Uterus (tissue), 4 donors: Measurements from ENCODE around the gene TSEN54. TPM values are rescaled to one million over a fixed set of nuclear protein-coding genes. Genes with fewer than 3 reads are reported as not detected.
A peak's percentile ranks its signal among the peaks of the same experiment; 100 is the strongest.

Experiments used
- DNase-seq, 2 donors: peaks; one replicate each; pipeline ENCODE4 v3.0.0-alpha.2; 2019 to 2020
- H3K27ac ChIP-seq, 2 donors: fragments of 200-600 bp; sonication (generic); 1 replicate in 1 of 2; 2 replicates in 1 of 2; pipeline ENCODE4 v1.5.1; 2016 to 2018
- H3K27me3 ChIP-seq, 2 donors: fragments of 200-600 bp; sonication (generic); one replicate each; pipeline ENCODE4 v1.5.1; 2018 to 2019; ENCODE audit warnings: control low read depth in 1 of 2
- H3K36me3 ChIP-seq, 2 donors: fragments of 200-600 bp; sonication (generic); one replicate each; pipeline ENCODE4 v1.5.1; 2019; ENCODE audit warnings: control low read depth in 1 of 2
- H3K4me1 ChIP-seq, 2 donors: fragments of 200-600 bp; sonication (generic); one replicate each; pipeline ENCODE4 v1.5.1; 2018 to 2019; ENCODE audit warnings: control low read depth in 1 of 2
- H3K4me3 ChIP-seq, 2 donors: fragments of 200-600 bp; sonication (generic); 1 replicate in 1 of 2; 2 replicates in 1 of 2; pipeline ENCODE4 v1.5.1; 2018 to 2019; ENCODE audit warnings: mild to moderate bottlenecking in 1 of 2
- H3K9me3 ChIP-seq, 2 donors: fragments of 200-600 bp; sonication (generic); one replicate each; pipeline ENCODE4 v1.5.1; 2019; ENCODE audit warnings: control low read depth in 1 of 2
- POLR2A ChIP-seq, 2 donors: fragments of 450-650 bp; IDR thresholded peaks; one replicate each; pipeline ENCODE4 v1.6.1; 2016; ENCODE audit warnings: antibody characterized with exemption in 2 of 2, mild to moderate bottlenecking in 1 of 2, moderate library complexity in 1 of 2
- intact Hi-C: fragments of 100-400 bp; cut with DNase I; formaldehyde crosslinking; loops from one replicate; pipeline ENCODE4 v1.15.1; 2023; ENCODE audit warnings: low total_unique reads
- total RNA-seq, 4 donors: library from RNA; depleted of rRNA in 3 of 4; stranded (reverse); fragments of >200 nt in 3 of 4; gene quantifications; one replicate each; pipeline versions ENCODE4 v1.1.0 to v1.2.4, GENCODE V29; 2014 to 2023
- TF ChIP-seq, protein P1 (sequence below), 4 experiments: fragments of 200-600 bp in 2 of 4; fragments of 450-650 bp in 2 of 4; sonication (generic) in 2 of 4; IDR thresholded peaks; one replicate each; pipeline ENCODE4 v1.5.1; 2016 to 2019; ENCODE audit warnings: antibody characterized with exemption in 4 of 4, mild to moderate bottlenecking in 2 of 4, moderate library complexity in 1 of 4
- donor health status: DM: yes; HTN: yes; CAD: no.

The TSEN54 gene
- total RNA-seq, 4 donors from 2014 or later, result 17.4 to 102 (median 20.6) TPM

DNA sequence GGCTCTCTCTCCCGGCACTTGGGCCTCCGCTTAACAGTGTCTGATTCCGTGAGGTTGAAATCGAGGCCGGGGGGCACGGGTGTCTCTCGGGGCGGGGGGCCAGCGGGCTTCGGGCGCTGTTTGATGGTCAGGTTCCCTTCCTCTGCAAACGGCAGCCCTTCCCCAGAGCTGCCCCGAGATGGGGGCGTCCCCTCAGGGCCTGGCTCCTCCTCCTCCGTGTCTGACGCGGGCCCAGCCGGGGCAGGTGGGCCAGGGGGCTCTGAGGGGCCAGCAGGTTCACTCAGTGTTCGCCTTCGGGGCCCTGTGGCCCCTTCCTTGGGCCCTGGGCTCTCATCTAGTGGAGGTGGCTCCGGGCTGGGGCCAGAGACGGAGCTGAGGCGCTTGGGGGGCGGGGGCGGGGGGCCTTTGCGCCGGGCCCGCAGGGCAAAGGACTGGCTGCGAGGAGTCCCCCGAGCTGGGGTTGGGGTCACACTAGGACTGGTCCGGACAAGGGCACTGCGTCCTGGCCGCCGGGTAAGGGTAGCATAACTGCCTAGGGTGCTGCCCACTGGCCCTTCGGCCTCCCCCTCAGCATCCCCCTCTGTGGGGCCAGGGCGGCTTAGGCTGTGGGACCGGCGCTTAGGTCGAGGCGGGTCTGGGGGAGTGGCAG, 14.1 kb upstream of the TSEN54 start:
- no peaks in the 10 kb centered on the region for H3K36me3 ChIP-seq
- no peaks in the 10 kb centered on the region for H3K9me3 ChIP-seq
- DNase-seq, result no peak
- no peaks in the 10 kb centered on the region for H3K4me1 ChIP-seq
- H3K4me3 ChIP-seq, result no peak overlapping the region
- H3K27me3 ChIP-seq, result no peaks in the 10 kb centered on the region
- H3K27ac ChIP-seq, result peak overlapping the region; percentile 28 to 36
- TF ChIP-seq, protein P1, sequence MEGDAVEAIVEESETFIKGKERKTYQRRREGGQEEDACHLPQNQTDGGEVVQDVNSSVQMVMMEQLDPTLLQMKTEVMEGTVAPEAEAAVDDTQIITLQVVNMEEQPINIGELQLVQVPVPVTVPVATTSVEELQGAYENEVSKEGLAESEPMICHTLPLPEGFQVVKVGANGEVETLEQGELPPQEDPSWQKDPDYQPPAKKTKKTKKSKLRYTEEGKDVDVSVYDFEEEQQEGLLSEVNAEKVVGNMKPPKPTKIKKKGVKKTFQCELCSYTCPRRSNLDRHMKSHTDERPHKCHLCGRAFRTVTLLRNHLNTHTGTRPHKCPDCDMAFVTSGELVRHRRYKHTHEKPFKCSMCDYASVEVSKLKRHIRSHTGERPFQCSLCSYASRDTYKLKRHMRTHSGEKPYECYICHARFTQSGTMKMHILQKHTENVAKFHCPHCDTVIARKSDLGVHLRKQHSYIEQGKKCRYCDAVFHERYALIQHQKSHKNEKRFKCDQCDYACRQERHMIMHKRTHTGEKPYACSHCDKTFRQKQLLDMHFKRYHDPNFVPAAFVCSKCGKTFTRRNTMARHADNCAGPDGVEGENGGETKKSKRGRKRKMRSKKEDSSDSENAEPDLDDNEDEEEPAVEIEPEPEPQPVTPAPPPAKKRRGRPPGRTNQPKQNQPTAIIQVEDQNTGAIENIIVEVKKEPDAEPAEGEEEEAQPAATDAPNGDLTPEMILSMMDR (IDR thresholded peaks at IDR 0.05), result no peak
- TF ChIP-seq POLR2A (IDR thresholded peaks at IDR 0.05), result no peak
- intact Hi-C loops, result no loop called here

- no peak for TF ChIP-seq POLR2A (IDR thresholded peaks at IDR 0.05)
- TF ChIP-seq, protein P1 (IDR thresholded peaks at IDR 0.05), result no peak
- H3K27ac ChIP-seq, result no peak overlapping the region
- intact Hi-C loops, result no loop called here
Measured at GRCh38 chr17:75502721-75503329, 13.5 kb upstream of the TSEN54 start.

GRCh38 chr17:75503337-75503950, 12.9 kb upstream of the TSEN54 start:
- H3K27ac ChIP-seq, result no peak overlapping the region
- H3K9me3 ChIP-seq, result no peaks in the 10 kb centered on the region
- TF ChIP-seq, protein P1 (IDR thresholded peaks at IDR 0.05), result no peak
- TF ChIP-seq POLR2A (IDR thresholded peaks at IDR 0.05), result no peak
- intact Hi-C loops, result no loop called here
- H3K36me3 ChIP-seq, result no peaks in the 10 kb centered on the region
- no peak for DNase-seq
- no peaks in the 10 kb centered on the region for H3K27me3 ChIP-seq
- H3K4me1 ChIP-seq, result no peaks in the 10 kb centered on the region
- H3K4me3 ChIP-seq, result no peak overlapping the region

More at GRCh38 chr17:75502721-75503329, 13.5 kb upstream of the TSEN54 start:
- H3K27me3 ChIP-seq, result no peaks in the 10 kb centered on the region
- no peaks in the 10 kb centered on the region for H3K36me3 ChIP-seq
- no peaks in the 10 kb centered on the region for H3K9me3 ChIP-seq
- H3K4me1 ChIP-seq, result no peaks in the 10 kb centered on the region
- no peak for DNase-seq
- H3K4me3 ChIP-seq, result no peak overlapping the region

GRCh38 chr17:75503976-75504346, 12.4 kb upstream of the TSEN54 start:
- H3K36me3 ChIP-seq, result no peaks in the 10 kb centered on the region
- H3K4me1 ChIP-seq, result no peaks in the 10 kb centered on the region
- intact Hi-C loops, result no loop called here
- DNase-seq, result no peak
- no peaks in the 10 kb centered on the region for H3K9me3 ChIP-seq
- H3K27me3 ChIP-seq, result no peaks in the 10 kb centered on the region
- no peak overlapping the region for H3K4me3 ChIP-seq
- TF ChIP-seq, protein P1 (IDR thresholded peaks at IDR 0.05), result no peak
- TF ChIP-seq POLR2A (IDR thresholded peaks at IDR 0.05), result no peak
- no peak overlapping the region for H3K27ac ChIP-seq
